Osteoblast (primary cell): ENCODE measurements around the gene CCDC92. TPM values are rescaled to one million over a fixed set of nuclear protein-coding genes. Genes with fewer than 3 reads are reported as not detected.

Experiments used
- DNase-seq: peaks from one replicate; pipeline ENCODE4 v3.0.0; 2011; ENCODE audit warnings: low spot score, mixed read lengths; ENCODE audit not compliant: insufficient read length; ENCODE audit errors: missing footprints
- H2AFZ ChIP-seq: 2 replicates; pipeline ENCODE4 v1.6.0; 2011; ENCODE audit warnings: mild to moderate bottlenecking, low read length
- H3K27ac ChIP-seq: 2 replicates; pipeline ENCODE4 v1.5.1; 2011; ENCODE audit warnings: mild to moderate bottlenecking, low read depth, low read length, moderate library complexity
- H3K27me3 ChIP-seq: 2 replicates; pipeline ENCODE4 v1.6.0; 2012; ENCODE audit warnings: mild to moderate bottlenecking, control low read depth, inconsistent platforms, low read length, moderate library complexity; ENCODE audit not compliant: insufficient read depth
- H3K36me3 ChIP-seq: 2 replicates; pipeline ENCODE4 v1.5.1; 2011; ENCODE audit warnings: mild to moderate bottlenecking, low read length, control low read depth, moderate library complexity; ENCODE audit not compliant: insufficient read depth
- H3K4me1 ChIP-seq: 2 replicates; pipeline ENCODE4 v1.5.1; 2011; ENCODE audit warnings: mild to moderate bottlenecking, low read length, control low read depth, moderate library complexity; ENCODE audit not compliant: insufficient read depth
- H3K4me2 ChIP-seq: 2 replicates; pipeline ENCODE4 v1.6.0; 2011; ENCODE audit warnings: mild to moderate bottlenecking, low read length; ENCODE audit not compliant: insufficient read depth
- H3K4me3 ChIP-seq: fragments of 200-600 bp; sonication (generic); 3 replicates; pipeline ENCODE4 v1.5.1; 2012; ENCODE audit warnings: mild to moderate bottlenecking, low read length, inconsistent platforms; ENCODE audit not compliant: insufficient read depth
- H3K79me2 ChIP-seq: 2 replicates; pipeline ENCODE4 v1.6.0; 2012; ENCODE audit warnings: mild to moderate bottlenecking, low read length, control low read depth, inconsistent platforms; ENCODE audit not compliant: insufficient read depth
- H3K9me3 ChIP-seq: 2 replicates; pipeline ENCODE4 v1.5.1; 2011; ENCODE audit warnings: low read depth, low read length, control low read depth
- H4K20me1 ChIP-seq: 2 replicates; pipeline ENCODE4 v1.6.0; 2012; ENCODE audit warnings: mild to moderate bottlenecking, low read length, control low read depth; ENCODE audit not compliant: insufficient read depth
- CTCF ChIP-seq: IDR thresholded peaks from 2 replicates; pipeline ENCODE4 v1.5.1; 2011; ENCODE audit warnings: mild to moderate bottlenecking, low read depth, low read length, moderate library complexity; ENCODE audit errors: extremely low read depth
- total RNA-seq: library from RNA; depleted of rRNA; stranded (reverse); fragments of >200 nt; gene quantifications from 2 replicates; pipeline ENCODE4 v1.2.3, GENCODE V29; 2012

CCDC92 gene
- total RNA-seq, 1 donor = 25.7 TPM

DNA sequence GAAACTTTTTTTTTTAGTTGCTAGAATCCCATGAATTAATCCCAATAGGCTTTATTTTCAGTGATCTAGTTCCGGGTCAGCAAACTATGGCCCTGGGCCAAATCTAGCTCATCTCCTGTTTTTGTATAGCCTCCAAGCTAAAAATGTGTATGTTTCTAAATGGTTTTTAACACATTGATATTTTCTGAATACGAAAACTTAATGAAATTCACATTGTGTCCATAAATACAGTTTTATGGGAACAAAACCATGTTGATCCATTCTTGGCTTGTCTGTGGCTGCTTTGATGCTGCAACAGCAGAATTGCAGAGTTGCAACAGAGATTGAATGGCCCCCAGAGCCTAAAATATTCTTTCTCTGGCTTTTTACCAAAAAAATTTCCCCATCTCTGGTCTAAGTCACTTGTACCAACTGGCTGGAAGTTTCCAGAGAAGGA is 47.9 kb upstream of the CCDC92 start:
- Histone ChIP-seq H3K4me1 (peaks cover 31% of the 10 kb centered on the region), H3K4me2 (no peak overlapping the region), H2AFZ (no peak overlapping the region), H3K4me3 (no peak overlapping the region), H4K20me1 (no peaks in the 10 kb centered on the region), H3K27me3 (no peaks in the 10 kb centered on the region), H3K27ac (peak overlapping the region; percentile 10), H3K36me3 (no peaks in the 10 kb centered on the region), H3K9me3 (no peaks in the 10 kb centered on the region), H3K79me2 (no peaks in the 10 kb centered on the region)
- no peak for DNase-seq
- no peak for TF ChIP-seq CTCF

DNA sequence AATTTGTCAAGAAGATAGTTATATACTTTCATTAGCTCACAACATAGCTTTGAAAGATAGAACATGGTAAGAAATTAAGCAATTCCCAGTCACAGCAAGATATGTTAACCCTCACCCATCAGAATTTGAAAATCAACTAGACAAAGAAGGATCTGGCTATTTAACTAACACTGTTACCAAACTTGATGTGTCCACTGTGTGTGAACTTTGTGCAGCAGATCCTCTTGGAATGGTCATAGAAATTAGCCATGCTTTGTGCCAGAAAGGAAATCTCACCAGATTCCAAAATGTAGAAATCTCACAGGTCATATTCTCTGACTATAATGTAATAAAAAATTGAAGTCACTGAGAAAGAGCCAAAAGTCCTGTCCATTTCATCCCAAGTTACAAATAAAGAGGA is 46.5 kb upstream of the CCDC92 start:
- Histone ChIP-seq H3K4me2 (no peak overlapping the region), H3K9me3 (no peaks in the 10 kb centered on the region), H3K36me3 (peaks cover 2% of the 10 kb centered on the region), H4K20me1 (no peaks in the 10 kb centered on the region), H3K79me2 (no peaks in the 10 kb centered on the region), H2AFZ (no peak overlapping the region), H3K4me3 (no peak overlapping the region), H3K27ac (no peak overlapping the region), H3K4me1 (peaks cover 22% of the 10 kb centered on the region), H3K27me3 (no peaks in the 10 kb centered on the region)
- DNase-seq = no peak
- TF ChIP-seq CTCF = no peak

DNA sequence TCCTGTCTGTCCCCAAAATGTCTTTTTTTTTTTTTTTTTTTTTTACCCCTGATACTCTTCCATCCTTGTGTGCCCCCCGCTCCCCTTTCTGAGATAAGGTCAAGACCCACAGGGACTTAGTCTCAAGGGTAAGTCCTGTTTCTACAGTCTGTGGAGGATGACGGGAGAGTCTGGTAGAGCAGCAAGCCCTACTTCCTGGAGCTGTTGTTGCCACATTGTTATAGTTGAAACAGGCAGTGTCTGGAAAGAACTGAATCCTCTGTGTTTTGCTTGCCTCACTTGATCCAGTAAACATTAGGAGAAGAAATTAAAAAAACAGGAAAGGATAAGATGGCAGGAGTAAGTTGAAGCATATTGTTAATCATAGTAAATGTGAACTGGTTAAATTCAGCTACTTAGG is 45.9 kb upstream of the CCDC92 start:
- no peak for DNase-seq
- Histone ChIP-seq H4K20me1 (no peaks in the 10 kb centered on the region), H3K27me3 (no peaks in the 10 kb centered on the region), H3K27ac (no peak overlapping the region), H3K4me1 (peaks cover 19% of the 10 kb centered on the region), H3K36me3 (peaks cover 2% of the 10 kb centered on the region), H3K4me3 (no peak overlapping the region), H3K79me2 (no peaks in the 10 kb centered on the region), H2AFZ (no peak overlapping the region), H3K9me3 (no peaks in the 10 kb centered on the region), H3K4me2 (no peak overlapping the region)
- no peak for TF ChIP-seq CTCF

- DNase-seq = no peak
- H3K4me2 ChIP-seq = no peak overlapping the region
- no peak overlapping the region for H3K4me3 ChIP-seq
- no peaks in the 10 kb centered on the region for H3K27me3 ChIP-seq
- H3K9me3 ChIP-seq = no peaks in the 10 kb centered on the region
- H3K27ac ChIP-seq = no peak overlapping the region
- peaks cover 19% of the 10 kb centered on the region for H3K4me1 ChIP-seq
- H4K20me1 ChIP-seq = no peaks in the 10 kb centered on the region
- H3K36me3 ChIP-seq = peaks cover 16% of the 10 kb centered on the region
- H2AFZ ChIP-seq = no peak overlapping the region
- no peak for TF ChIP-seq CTCF
- H3K79me2 ChIP-seq = no peaks in the 10 kb centered on the region
Measured at GRCh38 chr12:124017064-124017463, 44.4 kb upstream of the CCDC92 start.
